ENCODE data around the gene ARFRP1. TPM values are rescaled to one million over a fixed set of nuclear protein-coding genes. Genes with fewer than 3 reads are reported as not detected.
"Not testable (repeated sequence)": the region's sequence is repeated elsewhere in the genome, so short reads cannot be mapped to it uniquely, and the experiment has no call there.

ARFRP1 gene
- total RNA-seq, 1 donor from 2014 or later: 46.5 TPM

GRCh38 chr20:63664143-63664851 is 43.5 kb downstream of the ARFRP1 start:
- DNase-seq: no peak
- intact Hi-C loops (cut with micrococcal nuclease): no loop called here
- ATAC-seq: no peak

- no peak for ATAC-seq
- no peak for DNase-seq
These were observed 44.3 kb downstream of the ARFRP1 start for GRCh38 chr20:63663332-63664066.

DNA sequence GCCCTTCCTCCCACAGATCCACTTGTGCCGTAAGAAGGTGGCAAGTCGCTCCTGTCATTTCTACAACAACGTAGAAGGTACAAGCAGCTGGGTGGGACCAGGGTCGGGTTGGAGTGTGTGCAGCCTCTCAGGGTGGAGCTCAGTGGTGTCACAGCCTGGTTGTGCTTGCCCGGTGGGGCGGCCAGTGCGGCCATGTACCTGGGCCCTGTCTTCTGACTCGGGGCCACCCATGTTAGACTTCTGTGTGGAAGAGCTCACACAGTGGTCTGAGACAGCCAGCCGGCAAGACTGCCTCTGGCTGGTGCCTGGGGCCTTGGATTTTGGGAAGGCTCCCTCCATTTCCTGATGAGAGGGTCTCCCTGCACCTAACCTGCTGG is 45.0 kb downstream of the ARFRP1 start:
- DNase-seq: no peak
- intact Hi-C loops (cut with micrococcal nuclease): no loop called here
- no peak for ATAC-seq

More at GRCh38 chr20:63663332-63664066, 44.3 kb downstream of the ARFRP1 start:
- intact Hi-C loops (cut with micrococcal nuclease): no loop called here

- no peak for ATAC-seq
- intact Hi-C loops (cut with micrococcal nuclease): no loop called here
- DNase-seq: no peak
These were observed 45.6 kb downstream of the ARFRP1 start for GRCh38 chr20:63661959-63662812.

- no peak for DNase-seq
- intact Hi-C loops (cut with micrococcal nuclease): no loop called here
These were observed 46.7 kb downstream of the ARFRP1 start for GRCh38 chr20:63661108-63661507.

DNA sequence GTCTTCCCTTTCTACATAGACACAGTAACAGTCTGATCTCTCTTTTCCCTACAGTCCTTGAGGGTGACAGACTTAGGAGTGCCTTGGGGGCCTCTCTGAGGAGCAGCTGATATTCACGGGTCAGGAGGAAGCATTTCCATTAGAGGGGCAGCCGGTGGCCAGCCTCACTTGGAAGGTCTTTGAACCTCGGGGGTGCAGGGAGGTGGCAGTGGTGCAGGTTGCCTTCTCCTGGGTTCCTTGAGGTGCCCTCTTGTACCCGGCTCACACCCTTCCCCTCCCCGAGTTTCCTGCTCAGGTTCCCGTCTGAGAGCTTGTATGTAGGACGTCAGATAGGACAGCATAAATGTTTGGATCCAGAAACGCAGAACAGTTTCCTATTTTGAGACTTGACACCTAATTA is 47.2 kb downstream of the ARFRP1 start:
- intact Hi-C loops (cut with micrococcal nuclease): no loop called here
- ATAC-seq (no peak), DNase-seq (no peak)

More at GRCh38 chr20:63661108-63661507, 46.7 kb downstream of the ARFRP1 start:
- no peak for ATAC-seq

GRCh38 chr20:63660174-63660573 is 47.6 kb downstream of the ARFRP1 start:
- DNase-seq; ATAC-seq; intact Hi-C loops (cut with micrococcal nuclease): not testable (repeated sequence)

DNA sequence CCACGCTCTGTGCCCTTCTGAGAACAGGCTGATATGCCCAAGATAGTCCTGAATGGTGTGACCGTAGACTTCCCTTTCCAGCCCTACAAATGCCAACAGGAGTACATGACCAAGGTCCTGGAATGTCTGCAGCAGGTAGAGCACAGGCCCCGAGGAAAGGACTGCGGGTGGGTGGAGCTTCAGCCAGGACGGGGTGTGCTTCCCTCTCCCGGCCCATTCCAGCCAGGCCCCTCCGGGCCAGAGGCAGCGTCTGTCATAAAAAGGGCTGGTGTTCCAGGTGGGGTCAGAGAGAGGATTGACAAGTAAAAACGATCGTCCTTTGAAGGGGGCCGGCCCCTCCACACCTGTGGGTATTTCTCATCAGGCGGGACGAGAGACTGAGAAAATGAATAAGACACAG is 48.4 kb downstream of the ARFRP1 start:
- intact Hi-C loops (cut with micrococcal nuclease): no loop called here
- ATAC-seq (no peak), DNase-seq (no peak)

- ATAC-seq: peak; percentile 32
- intact Hi-C loops (cut with micrococcal nuclease): no loop called here
- peak; percentile 56 for DNase-seq
These were observed 49.0 kb downstream of the ARFRP1 start for GRCh38 chr20:63658749-63659187.

GRCh38 chr20:63657937-63658748 is 49.6 kb downstream of the ARFRP1 start, which contains the start of gene RTEL1:
TSS of gene RTEL1 (plus strand) at chr20:63658312. CDS start at chr20:63659403, 1,091 bp downstream.
- DNase-seq: peak; percentile 96
- peak; percentile 96 for ATAC-seq
- intact Hi-C loops (cut with micrococcal nuclease): no loop called here

DNA sequence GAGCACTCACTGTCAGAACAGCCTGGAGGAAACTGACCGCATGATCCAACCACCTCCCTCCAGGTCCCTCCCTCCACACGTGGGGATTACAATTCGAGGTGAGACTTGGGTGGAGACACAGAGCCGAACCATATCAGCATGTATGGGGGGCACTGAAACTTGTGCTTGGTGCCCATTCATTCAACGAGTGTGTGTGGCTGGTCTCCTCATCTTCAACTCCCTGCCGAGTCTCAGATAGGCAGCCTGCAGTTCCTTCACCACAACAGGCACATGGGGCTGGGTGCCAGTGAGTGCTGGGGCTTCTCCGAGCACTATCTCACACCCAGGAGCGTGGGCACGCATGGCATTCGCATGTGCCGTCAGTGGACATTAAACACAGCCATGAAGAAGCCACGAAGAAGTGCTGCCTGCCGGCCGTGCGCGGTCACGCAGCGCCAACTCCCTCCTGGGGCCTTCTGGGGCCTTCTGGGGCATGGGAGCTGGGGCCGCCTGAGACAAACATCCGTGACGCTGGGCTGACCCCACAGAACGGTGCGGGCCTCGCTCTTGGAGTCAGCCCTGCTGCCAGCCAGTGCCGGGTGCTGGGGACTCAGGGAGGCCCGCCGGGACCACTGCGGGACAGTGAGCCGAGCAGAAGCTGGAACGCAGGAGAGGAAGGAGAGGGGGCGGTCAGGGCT is 50.4 kb downstream of the ARFRP1 start:
- ATAC-seq (peak; percentile 0), DNase-seq (no peak)
- intact Hi-C loops (cut with micrococcal nuclease): no loop called here

DNA sequence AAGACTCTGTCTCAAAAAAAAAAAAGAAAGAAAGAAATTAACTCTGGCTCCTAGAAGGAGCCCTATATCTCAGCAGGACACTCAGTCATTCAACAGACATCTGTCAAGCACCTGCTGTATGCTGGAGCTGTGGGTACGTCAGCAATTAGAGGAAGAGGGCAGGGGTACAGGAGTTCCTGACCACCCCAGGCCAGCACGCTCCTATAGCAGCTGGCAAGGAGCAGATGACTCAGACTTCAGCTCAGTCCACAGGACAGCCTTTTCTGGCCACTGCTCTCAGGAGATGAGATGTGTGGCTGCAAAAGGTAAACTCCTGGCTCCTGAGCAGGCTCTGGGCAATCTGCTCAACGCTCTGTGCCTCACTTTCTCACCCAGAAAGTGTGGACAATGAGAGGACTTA is 51.3 kb downstream of the ARFRP1 start:
- ATAC-seq (no peak), DNase-seq (no peak)
- intact Hi-C loops (cut with micrococcal nuclease): no loop called here

DNA sequence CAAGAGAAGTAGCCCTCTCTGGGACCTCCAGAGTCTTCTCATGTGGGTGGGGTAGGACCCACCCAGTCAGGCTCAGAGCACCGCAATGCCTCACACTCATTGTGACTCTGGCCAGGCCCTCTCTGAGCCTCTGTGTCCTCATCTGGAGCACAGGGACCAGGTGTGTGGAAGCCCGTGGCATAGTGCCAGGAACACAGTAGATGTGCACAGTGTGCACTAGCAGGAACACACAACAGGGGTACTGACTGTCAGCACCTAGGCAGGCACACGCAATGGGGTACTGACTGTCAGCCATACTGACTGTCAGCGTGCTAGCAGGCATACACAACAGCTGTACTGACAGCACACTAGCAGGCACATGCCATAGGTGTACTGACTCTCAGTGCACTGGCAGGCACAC is 52.5 kb downstream of the ARFRP1 start:
- no peak for ATAC-seq
- intact Hi-C loops (cut with micrococcal nuclease): no loop called here
- no peak for DNase-seq

- DNase-seq: no peak
- intact Hi-C loops (cut with micrococcal nuclease): no loop called here
- no peak for ATAC-seq
These were observed 53.7 kb downstream of the ARFRP1 start for GRCh38 chr20:63653974-63654668.

DNA sequence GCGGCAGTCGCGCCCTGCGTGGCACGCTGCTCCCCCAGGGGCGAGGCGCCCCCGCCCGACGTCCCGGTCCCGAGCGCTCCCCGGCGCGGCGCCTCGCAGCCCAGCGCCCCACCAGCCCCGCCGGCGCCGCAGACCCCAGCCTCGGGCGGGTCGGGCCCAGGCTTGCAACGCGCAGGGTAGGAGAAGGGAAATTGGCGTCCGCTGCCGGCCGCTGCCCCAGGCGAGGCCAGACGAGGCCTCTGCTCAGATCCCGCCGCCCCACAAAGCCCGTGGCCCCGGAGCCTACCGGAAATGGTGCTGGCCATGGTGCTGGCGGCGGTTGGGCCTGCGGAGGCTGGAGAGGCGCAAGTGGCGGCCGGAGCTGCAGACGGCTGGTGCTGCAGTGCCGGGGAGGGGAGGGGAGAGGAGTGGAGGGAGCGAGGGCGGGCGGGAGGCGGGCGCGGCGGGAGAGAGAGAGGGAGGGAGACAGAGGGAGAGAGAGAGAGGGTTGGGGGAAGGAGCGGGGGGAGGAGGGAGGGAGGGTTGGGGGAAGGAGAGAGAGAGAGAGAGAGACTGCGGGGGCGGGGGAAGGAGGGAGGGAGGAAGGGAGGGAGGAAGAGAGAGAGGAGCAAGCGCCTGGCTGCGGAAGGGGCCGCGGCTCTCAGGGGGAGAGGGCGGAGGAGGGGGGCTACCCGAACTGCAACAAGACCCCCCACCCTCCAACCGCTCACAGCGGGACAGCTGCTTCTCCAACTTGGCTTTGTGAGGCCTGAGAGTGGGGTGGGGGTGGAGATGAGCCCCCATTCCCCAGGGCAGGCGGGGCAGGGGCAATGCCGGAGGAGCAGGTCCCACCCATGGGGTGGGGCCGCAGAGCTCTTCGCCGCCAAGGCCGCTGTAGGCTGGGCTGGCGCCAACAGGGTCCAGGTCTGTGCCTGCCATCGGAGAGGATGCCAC is 54.5 kb downstream of the ARFRP1 start, which contains the start of gene STMN3:
Gene STMN3, minus strand, starts transcription at position 384 of the 933 bp plus-strand sequence. Its CDS starts 79 bp downstream, at position 305.
- peak; percentile 77 for ATAC-seq
- intact Hi-C loops (cut with micrococcal nuclease): no loop called here
- peak; percentile 92 for DNase-seq

- DNase-seq: peak; percentile 57
- intact Hi-C loops (cut with micrococcal nuclease): no loop called here
- ATAC-seq: peak; percentile 22
These were observed 55.4 kb downstream of the ARFRP1 start for GRCh38 chr20:63652192-63652980.

Measured in left ventricle myocardium superior (tissue), 1 donor.